Astrocyte of the cerebellum (primary cell): ENCODE measurements around the gene IPO11.

Experiments
- DNase-seq: peaks from one replicate; pipeline ENCODE4 v3.0.0-alpha.2; 2011; ENCODE audit warnings: low read depth
- H3K4me3 ChIP-seq: 2 replicates; pipeline ENCODE4 v1.5.1; 2011; ENCODE audit warnings: mild to moderate bottlenecking, low read depth, low read length, moderate library complexity
- CTCF ChIP-seq: IDR thresholded peaks from 2 replicates; pipeline ENCODE4 v1.5.1; 2012; ENCODE audit warnings: low read length, low read depth, moderate library complexity, mild to moderate bottlenecking; ENCODE audit errors: missing control alignments
- in situ Hi-C: cut with HindIII; loops from 2 replicates; pipeline ENCODE4 v1.10.0; 2017; ENCODE audit warnings: low sequenced_read_pairs

IPO11 gene

DNA sequence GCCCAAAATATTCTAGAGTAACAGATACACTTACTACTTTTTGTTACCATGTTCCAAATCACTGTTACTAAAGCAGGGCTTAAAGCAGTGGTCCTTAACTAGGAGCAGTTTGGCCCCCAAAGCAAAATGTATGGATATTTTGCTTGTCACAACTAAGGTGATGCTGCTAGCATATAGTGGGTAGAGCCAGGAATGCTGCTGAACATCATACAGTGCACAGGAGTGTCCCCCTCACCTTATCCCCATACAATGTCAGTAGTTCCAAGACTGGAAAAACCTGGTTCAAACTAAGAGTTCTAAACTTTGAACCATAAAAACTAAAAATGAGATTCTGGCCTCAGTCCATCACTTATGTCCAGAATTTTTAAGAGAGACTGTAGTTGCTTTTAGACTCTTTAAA, 36.9 kb upstream of the IPO11 start:
- no peak for TF ChIP-seq CTCF
- in situ Hi-C loops = no loop called here
- H3K4me3 ChIP-seq = no peak overlapping the region
- DNase-seq = no peak

GRCh38 chr5:62376064-62376463, 36.5 kb upstream of the IPO11 start:
- in situ Hi-C loops = no loop called here

DNA sequence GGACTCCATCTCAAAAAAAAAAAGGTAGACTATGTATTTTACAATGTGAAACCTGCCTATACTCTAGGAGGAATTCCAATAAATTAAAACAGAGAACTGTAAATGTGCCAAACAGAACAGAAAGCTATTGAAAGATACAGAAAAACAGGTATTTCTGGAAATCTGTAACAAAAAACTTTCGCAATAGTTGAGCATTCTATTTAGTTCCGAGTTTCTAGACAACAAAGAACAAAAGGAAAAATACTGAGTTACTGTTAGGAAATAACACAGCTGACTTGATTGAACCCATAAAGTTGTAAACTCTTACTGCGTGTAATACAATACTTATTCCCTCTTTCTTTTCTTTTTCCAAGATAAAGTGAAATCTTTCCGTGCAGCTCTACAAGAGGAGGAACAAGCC, 27.4 kb upstream of the IPO11 start:
- no peak overlapping the region for H3K4me3 ChIP-seq
- in situ Hi-C loops = no loop called here
- TF ChIP-seq CTCF = no peak
- no peak for DNase-seq

More at GRCh38 chr5:62376064-62376463, 36.5 kb upstream of the IPO11 start:
- no peak overlapping the region for H3K4me3 ChIP-seq
- no peak for DNase-seq
- no peak for TF ChIP-seq CTCF

DNA sequence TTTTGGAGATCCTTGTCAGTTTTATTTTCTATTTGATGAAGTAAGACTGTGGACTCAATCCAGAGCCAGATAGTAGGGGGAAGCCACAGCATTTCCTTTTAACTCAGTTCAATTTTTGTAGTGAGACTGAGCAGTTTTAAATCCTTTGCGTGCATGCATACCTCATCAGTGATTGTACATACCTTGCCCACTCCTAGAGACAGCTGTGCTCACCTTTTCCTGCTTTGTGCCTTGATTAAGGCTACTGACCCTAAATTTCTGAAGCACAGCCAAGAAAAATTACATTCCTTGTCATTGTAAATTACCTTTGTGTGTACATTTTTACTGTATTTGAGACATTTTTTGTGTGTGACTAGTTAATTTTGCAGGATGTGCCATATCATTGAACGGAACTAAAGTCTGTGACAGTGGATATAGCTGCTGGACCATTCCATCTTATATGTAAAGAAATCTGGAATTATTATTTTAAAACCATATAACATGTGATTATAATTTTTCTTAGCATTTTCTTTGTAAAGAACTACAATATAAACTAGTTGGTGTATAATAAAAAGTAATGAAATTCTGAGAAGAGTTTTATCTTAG, 26.7 kb upstream of the IPO11 start:
- H3K4me3 ChIP-seq = no peak overlapping the region
- DNase-seq = no peak
- TF ChIP-seq CTCF = no peak
- in situ Hi-C loops = no loop called here

DNA sequence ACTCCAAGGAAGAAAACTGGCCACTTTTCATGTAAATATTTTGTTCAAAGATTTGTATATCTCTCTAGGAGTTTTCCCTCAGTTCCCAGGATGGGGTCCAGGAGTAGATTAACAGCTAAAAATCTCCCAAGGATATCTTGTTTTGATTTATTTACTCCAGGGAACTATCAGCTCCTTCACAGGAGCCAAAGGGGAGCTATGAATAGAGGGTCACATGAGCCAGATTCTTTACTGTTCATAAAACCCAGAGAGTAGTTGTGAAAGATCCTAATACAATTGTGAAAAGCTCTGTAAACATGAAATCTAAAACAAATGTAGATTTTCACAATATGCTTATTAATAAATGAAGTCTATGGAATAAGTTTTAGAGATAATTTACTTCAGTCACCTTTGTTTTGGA, 25.7 kb upstream of the IPO11 start:
- no peak overlapping the region for H3K4me3 ChIP-seq
- no peak for DNase-seq
- TF ChIP-seq CTCF = no peak
- in situ Hi-C loops = no loop called here

- no peak for DNase-seq
- in situ Hi-C loops = no loop called here
Measured at GRCh38 chr5:62395210-62395950, 17.2 kb upstream of the IPO11 start.

More at GRCh38 chr5:62395210-62395950, 17.2 kb upstream of the IPO11 start:
- no peak overlapping the region for H3K4me3 ChIP-seq
- TF ChIP-seq CTCF = no peak
